ACHN (cell line): Measurements from ENCODE around the gene NXPH1.

Experiments used
- DNase-seq: peaks from one replicate; pipeline ENCODE4 v3.0.0-alpha.2; 2015
- in situ Hi-C: cut with HindIII; loops from 2 replicates; pipeline ENCODE4 v1.10.0; 2017; ENCODE audit warnings: low sequenced_read_pairs, low pct_ligation_motif_present, low pct_unique_long_range_greater_than_20kb

Gene NXPH1

GRCh38 chr7:8490391-8491045, 57.1 kb downstream of the NXPH1 start:
- DNase-seq: no peak
- in situ Hi-C loops: no loop called here

GRCh38 chr7:8491106-8491505, 57.7 kb downstream of the NXPH1 start:
- no peak for DNase-seq

GRCh38 chr7:8491544-8492489, 58.4 kb downstream of the NXPH1 start:
- in situ Hi-C loops: no loop called here
- DNase-seq: no peak

More at GRCh38 chr7:8491106-8491505, 57.7 kb downstream of the NXPH1 start:
- in situ Hi-C loops: no loop called here

DNA sequence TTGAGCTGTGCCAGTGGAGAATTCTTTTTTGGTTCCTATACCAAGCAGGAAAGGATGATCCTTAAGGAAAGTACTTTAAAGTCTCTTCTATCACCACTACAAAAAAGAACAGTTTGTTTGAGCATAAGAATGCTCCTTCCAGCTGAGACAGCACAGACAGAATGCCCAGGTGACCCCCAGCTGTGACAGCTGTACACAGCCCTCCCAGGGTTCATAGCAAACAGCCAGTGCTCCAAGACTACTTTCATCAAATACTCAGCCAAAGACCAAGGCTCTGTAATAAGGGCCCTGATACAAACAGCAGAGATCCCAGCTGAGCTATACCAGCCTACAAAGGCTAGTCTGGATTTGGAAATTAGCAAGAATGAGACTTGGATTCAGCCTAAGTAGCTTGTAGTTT, 65.7 kb downstream of the NXPH1 start:
- no peak for DNase-seq
- in situ Hi-C loops: no loop called here

DNA sequence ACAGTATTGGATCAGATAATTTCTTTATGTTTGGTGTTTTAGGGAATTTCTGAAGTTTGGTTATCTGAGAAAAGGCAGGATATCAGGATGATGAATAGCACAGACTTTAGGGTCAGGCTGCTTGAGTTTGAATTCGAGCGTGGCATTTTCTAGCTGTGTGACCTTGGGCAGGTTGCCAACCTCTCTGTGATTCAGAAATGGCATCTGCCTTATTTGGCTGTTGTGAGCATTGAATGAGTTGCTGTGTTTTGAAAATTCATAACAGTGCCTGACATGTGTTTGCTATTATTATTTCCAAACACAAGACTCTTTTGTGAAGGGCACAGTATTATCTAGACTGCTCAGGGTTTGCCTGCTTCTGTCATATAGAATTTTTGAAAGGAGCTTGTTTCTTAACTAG, 66.9 kb downstream of the NXPH1 start:
- DNase-seq: no peak
- in situ Hi-C loops: no loop called here

DNA sequence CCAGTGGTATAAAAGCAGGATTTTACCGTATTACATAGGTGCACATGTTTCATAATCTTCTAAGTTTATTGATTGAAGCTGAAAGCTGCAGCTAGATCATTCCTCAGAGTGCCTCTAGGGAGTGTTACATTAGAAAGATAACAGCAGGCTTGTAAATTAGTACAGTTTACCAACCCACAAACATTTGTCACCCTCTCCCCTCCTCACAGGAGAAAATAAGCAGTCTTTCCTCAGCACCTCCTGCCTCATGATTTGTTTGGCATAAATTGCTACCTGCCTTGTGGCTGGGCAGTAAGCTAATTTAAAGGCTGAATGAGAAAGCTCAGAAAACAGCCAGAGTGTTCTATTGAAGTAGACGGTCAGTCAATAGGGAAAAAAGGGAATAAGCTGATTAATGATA, 74.2 kb downstream of the NXPH1 start:
- DNase-seq: no peak
- in situ Hi-C loops: no loop called here

DNA sequence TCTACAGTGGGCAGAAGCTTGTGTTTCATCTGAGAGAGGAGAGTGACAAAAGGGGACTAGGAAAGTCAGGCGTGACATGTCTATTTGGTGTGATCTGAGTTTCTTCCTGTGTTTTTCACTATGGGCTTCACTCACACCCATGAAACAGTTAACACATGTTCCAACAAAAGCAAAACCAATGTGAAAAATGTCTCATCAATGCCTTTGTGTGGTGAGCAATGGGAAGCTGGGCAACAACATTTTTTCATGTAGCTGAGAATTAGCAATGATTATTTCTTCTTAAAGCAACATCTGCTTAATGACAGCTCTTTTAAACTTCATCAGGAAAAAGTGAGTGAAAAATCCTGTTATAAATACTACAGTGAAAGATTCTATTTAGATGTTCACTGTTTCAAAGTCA, 76.2 kb downstream of the NXPH1 start:
- DNase-seq: no peak
- in situ Hi-C loops: no loop called here

DNA sequence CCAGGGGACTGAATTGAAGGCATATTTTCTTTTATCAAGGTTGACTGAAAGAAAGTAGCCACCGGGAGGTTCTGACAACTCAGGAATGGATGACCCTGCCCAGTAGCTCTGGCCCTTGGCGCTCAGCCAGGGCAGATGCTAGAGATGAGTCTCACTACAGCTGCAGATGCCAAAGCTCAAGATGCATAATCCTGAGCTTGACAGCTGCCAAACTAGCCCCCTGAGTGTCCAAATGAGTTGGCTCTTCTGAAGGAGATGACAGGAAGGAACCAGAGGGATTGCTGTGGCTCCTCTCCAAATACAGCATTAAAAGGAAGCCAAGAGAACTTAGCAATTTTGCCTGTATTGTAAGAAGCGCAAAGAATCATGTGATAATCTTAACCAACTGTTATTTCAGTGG, 78.4 kb downstream of the NXPH1 start:
- in situ Hi-C loops: no loop called here
- DNase-seq: no peak

DNA sequence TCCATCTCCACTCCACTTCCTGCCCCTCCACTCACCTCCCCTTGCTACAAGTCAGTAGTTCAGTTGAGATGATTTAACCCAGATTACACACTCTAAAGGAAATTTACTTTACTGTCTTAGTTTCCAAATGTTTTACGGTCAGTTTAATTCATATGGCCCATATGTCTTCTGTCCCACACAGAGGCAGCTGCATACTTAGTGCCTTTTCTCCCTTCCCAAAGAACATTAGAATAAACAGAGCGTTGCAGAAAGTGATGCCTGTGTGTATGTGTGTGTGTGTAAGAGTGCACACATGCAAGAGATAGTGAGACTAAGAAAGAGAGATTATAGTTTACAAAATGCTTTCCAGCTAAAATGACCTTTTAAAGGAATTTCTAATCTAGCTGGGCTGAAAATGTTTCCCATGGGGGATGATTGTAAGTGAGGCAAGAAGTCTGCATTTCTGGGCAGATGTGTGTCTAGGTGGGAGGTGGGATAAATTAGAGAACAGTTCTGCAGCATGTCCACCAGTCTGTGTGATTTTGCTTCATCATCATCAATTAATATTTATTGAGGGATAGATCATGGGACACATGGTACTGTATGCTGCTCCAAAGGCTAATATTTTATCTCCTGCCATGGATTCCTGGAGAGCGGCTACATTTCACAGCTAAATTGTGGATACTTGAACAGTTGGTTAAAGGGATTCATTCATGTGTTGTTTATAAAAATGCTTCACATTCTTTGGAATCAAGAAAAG, 81.5 kb downstream of the NXPH1 start:
- in situ Hi-C loops: no loop called here
- DNase-seq: no peak

DNA sequence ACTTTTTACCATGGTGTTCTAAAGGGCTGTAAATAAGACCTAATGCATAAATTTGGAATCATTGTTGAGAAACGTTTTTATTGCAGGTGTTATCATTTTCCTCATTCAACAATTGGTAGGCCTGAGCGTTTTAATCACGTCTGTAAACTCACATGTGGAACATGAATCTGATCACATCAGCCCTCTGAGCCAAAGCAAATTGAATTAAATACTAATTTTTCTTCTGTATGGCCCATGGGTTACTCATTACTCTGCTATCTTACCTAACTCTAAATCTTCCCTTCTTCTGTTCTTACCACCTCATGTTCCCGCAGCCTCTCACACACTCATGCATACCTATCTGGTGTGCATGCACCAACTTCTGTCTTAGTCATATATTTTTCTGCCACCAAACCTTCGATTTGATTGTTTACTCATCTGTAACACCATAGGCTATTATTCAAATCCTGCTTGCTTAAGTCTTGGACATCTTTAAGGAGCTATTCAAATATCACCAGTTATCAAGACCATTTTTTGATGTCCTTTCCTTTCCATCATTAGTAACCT, 82.3 kb downstream of the NXPH1 start:
- DNase-seq: no peak
- in situ Hi-C loops: no loop called here

GRCh38 chr7:8516976-8517375, 83.6 kb downstream of the NXPH1 start:
- no peak for DNase-seq

GRCh38 chr7:8528311-8528710, 94.9 kb downstream of the NXPH1 start:
- in situ Hi-C loops: no loop called here

More at GRCh38 chr7:8516976-8517375, 83.6 kb downstream of the NXPH1 start:
- in situ Hi-C loops: no loop called here

DNA sequence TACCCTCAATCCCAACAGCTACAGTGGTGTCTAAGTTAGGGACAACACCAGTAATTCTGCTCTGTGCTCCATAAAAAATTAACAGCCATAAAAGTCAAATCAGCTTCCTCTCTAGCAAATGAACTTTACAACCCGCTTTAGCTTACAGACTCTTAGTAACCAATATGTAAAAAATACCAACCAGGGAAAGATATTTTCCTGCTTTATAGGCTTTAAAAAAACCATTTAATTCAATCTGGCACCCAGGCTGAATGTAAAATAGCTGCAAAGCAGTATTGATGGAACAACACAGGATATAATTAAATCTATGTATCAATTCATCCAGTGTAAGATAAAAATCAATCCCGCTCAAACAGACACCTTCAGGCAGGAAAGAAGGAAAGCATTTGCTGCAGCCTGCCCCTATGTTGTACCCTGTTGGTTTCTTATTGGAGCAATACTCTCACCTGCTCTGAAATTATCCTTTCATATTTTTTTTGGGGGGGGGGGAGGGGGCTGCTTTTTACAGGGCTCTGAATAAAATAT, 98.6 kb downstream of the NXPH1 start:
- in situ Hi-C loops: no loop called here
- DNase-seq: no peak

More at GRCh38 chr7:8528311-8528710, 94.9 kb downstream of the NXPH1 start:
- DNase-seq: no peak

DNA sequence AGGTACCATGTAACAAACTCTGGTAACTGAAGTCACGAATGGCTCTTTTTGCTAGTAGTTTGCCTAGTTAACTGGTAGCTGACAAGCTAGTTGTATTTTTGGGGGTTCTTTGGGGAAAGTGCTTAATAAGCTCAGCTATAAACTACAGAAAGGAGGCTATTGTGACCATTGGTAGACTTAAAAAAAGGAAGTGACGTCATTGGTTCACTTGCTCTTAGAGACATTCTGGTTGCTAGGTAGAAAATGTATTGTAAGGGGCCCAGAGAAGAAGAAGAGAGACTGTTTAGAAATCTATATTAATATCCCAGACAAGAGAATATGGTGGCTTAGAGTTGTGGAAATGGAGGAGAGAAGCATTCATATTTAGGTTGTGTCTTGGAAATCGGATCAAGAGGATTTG, 103.0 kb downstream of the NXPH1 start:
- no peak for DNase-seq
- in situ Hi-C loops: no loop called here

- no peak for DNase-seq
- in situ Hi-C loops: no loop called here
Measured at GRCh38 chr7:8549046-8549445, 115.6 kb downstream of the NXPH1 start.

- in situ Hi-C loops: no loop called here
- no peak for DNase-seq
Measured at GRCh38 chr7:8560501-8560900, 127.1 kb downstream of the NXPH1 start.

DNA sequence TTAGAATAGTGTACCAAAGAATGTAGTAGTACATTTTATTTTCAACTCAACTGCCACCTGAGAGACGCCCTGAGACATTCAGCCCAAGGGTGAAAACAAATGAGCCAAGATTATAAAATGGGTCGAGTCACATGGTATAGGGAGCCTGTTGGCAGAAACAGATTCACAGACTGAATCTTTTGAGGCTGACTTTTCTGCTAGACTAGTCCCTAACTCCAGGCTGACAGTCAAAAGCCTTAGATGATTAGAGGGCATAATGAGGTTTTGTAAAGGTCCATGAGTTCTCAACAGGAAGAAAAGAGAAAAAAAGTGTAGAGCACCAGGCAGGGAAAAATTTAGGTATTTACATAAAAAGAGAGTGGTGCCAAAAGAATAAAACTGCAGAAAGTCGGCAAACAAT, 128.0 kb downstream of the NXPH1 start:
- in situ Hi-C loops: no loop called here
- no peak for DNase-seq

DNA sequence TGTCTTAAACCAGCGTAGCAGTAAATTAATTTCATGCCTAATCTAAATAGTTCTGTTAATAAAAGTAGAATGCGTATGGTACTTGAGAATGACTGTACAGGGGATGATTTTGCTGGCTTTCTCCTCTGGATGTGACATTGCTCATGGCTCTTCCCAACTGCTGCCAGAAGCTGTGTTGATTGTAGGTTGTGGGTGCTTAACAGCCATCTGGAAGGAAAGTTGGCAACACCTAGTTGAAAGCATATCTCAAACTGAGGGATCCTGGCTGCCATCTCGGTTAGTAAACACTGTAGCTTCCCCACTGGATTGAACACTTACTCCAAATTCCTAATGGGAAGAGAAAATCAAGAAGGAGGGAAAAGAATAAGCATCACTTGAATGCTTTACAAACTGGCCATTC, 130.9 kb downstream of the NXPH1 start:
- no peak for DNase-seq
- in situ Hi-C loops: no loop called here

GRCh38 chr7:8566016-8566415, 132.6 kb downstream of the NXPH1 start:
- in situ Hi-C loops: no loop called here
- no peak for DNase-seq
